Sigmoid colon (tissue), 7 donors: ENCODE data around the gene OLFML2B. TPM values are rescaled to one million over a fixed set of nuclear protein-coding genes. Genes with fewer than 3 reads are reported as not detected.

Experiments
- DNase-seq: peaks from one replicate; pipeline ENCODE4 v3.0.0-alpha.2; 2019
- H3K27ac ChIP-seq, 4 donors: fragments of 200-600 bp; sonication (generic); one replicate each; pipeline ENCODE4 v1.5.1; 2016 to 2019; ENCODE audit warnings: mild to moderate bottlenecking in 1 of 4
- H3K27me3 ChIP-seq, 3 donors: fragments of 200-600 bp; sonication (generic); one replicate each; pipeline ENCODE4 v1.5.1; 2019; ENCODE audit warnings: mild to moderate bottlenecking in 1 of 3
- H3K36me3 ChIP-seq, 4 donors: fragments of 200-600 bp; sonication (generic); one replicate each; pipeline ENCODE4 v1.5.1; 2016 to 2019
- H3K4me1 ChIP-seq, 4 donors: fragments of 200-600 bp; sonication (generic); one replicate each; pipeline ENCODE4 v1.5.1; 2017 to 2019
- H3K4me3 ChIP-seq, 4 donors: fragments of 200-600 bp; sonication (generic); one replicate each; pipeline ENCODE4 v1.5.1; 2017 to 2019; ENCODE audit warnings: mild to moderate bottlenecking in 2 of 4, moderate library complexity in 1 of 4
- H3K9me3 ChIP-seq, 4 donors: fragments of 200-600 bp in 3 of 4; sonication (generic) in 3 of 4; one replicate each; pipeline versions ENCODE4 v1.5.1 to v1.6.1; 2013 to 2019
- EP300 ChIP-seq, 4 donors: sonication (generic); formaldehyde crosslinking; IDR thresholded peaks; one replicate each; pipeline ENCODE4 v1.6.1; 2017; ENCODE audit warnings: antibody characterized with exemption in 4 of 4
- POLR2A ChIP-seq, 2 donors: fragments of 450-650 bp; IDR thresholded peaks; one replicate each; pipeline ENCODE4 v1.6.1; 2016; ENCODE audit warnings: antibody characterized with exemption in 2 of 2, mild to moderate bottlenecking in 2 of 2, moderate library complexity in 2 of 2
- POLR2AphosphoS5 ChIP-seq, 4 donors: sonication (generic); formaldehyde crosslinking; IDR thresholded peaks; one replicate each; pipeline ENCODE4 v1.6.1; 2017; ENCODE audit warnings: antibody characterized with exemption in 4 of 4
- WGBS, 2 donors: extraction: QIAGEN DNeasy Blood & Tissue Kit; methylation state at CpG; one replicate each; pipeline ENCODE4 v1.1.7; 2013; 5-methylcytosine and 5-hydroxymethylcytosine counted together
- intact Hi-C: fragments of 100-400 bp; cut with DNase I; formaldehyde crosslinking; loops from one replicate; pipeline ENCODE4 v1.15.1; 2023
- polyA plus RNA-seq, 3 donors: library from polyadenylated mRNA; stranded (reverse); fragments of 200-250 nt; gene quantifications; one replicate each; pipeline ENCODE4 v1.2.3, GENCODE V29; 2013
- total RNA-seq, 4 donors: library from RNA; depleted of rRNA; stranded (reverse); fragments of >200 nt; gene quantifications; one replicate each; pipeline ENCODE4 v1.1.0, GENCODE V29; 2016
- TF ChIP-seq, protein P1 (sequence below), 4 experiments: fragments of 450-650 bp in 3 of 4; fragments of 200-600 bp in 1 of 4; IDR thresholded peaks; one replicate each; pipeline ENCODE4 v1.5.1; 2016 to 2019; ENCODE audit warnings: antibody characterized with exemption in 4 of 4, mild to moderate bottlenecking in 3 of 4, moderate library complexity in 2 of 4
- donor health status: healthy with polysubstance abuse.
- donor health status: Bipolar disorder and iron deficiency.
- donor health status: healthy.

OLFML2B gene
- total and polyA plus RNA-seq, 7 donors, result 1.2 to 27.4 (median 14.3) TPM

GRCh38 chr1:161988413-161988812, 35.3 kb downstream of the OLFML2B start:
- TF ChIP-seq, protein P1, sequence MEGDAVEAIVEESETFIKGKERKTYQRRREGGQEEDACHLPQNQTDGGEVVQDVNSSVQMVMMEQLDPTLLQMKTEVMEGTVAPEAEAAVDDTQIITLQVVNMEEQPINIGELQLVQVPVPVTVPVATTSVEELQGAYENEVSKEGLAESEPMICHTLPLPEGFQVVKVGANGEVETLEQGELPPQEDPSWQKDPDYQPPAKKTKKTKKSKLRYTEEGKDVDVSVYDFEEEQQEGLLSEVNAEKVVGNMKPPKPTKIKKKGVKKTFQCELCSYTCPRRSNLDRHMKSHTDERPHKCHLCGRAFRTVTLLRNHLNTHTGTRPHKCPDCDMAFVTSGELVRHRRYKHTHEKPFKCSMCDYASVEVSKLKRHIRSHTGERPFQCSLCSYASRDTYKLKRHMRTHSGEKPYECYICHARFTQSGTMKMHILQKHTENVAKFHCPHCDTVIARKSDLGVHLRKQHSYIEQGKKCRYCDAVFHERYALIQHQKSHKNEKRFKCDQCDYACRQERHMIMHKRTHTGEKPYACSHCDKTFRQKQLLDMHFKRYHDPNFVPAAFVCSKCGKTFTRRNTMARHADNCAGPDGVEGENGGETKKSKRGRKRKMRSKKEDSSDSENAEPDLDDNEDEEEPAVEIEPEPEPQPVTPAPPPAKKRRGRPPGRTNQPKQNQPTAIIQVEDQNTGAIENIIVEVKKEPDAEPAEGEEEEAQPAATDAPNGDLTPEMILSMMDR (IDR thresholded peaks at IDR 0.05), result no peak
- TF ChIP-seq POLR2A (IDR thresholded peaks at IDR 0.05), result no peak
- TF ChIP-seq EP300 (IDR thresholded peaks at IDR 0.05), result no peak
- TF ChIP-seq POLR2AphosphoS5 (IDR thresholded peaks at IDR 0.05), result no peak
- Histone ChIP-seq H3K4me1 (peaks cover 0 to 57% (median 41%) of the 10 kb centered on the region in 4 donors), H3K9me3 (no peaks in the 10 kb centered on the region), H3K36me3 (peaks cover 0 to 22% (median 4%) of the 10 kb centered on the region in 4 donors), H3K4me3 (no peak overlapping the region), H3K27me3 (no peaks in the 10 kb centered on the region), H3K27ac (peak overlapping the region in 3 of 4 donors; percentile 72 to 85 (median 85))
- DNase-seq, result peak; percentile 80
- 66 to 74% methylated on average over 5 of the region's 5 CpGs for WGBS, 2 donors
- intact Hi-C loops, result loop anchor here (2.0 to 5.0 kb wide), 2 partner anchors 34 to 196 kb away; partner anchors contain the start of gene OLFML2B

- peaks cover 0 to 60% (median 41%) of the 10 kb centered on the region in 4 donors for H3K4me1 ChIP-seq
- DNase-seq, result peak; percentile 91
- WGBS, 2 donors, result 80 to 81% methylated on average over 5 of the region's 5 CpGs
- H3K36me3 ChIP-seq, result peaks cover 0 to 17% (median 4%) of the 10 kb centered on the region in 4 donors
- peak; percentile 90 to 96 (median 94) for TF ChIP-seq POLR2AphosphoS5 (IDR thresholded peaks at IDR 0.05)
- TF ChIP-seq EP300 (IDR thresholded peaks at IDR 0.05), result peak; percentile 59 to 82 (median 61)
- TF ChIP-seq, protein P1 (IDR thresholded peaks at IDR 0.05), result no peak
- TF ChIP-seq POLR2A (IDR thresholded peaks at IDR 0.05), result no peak
- peak overlapping the region in 3 of 4 donors; percentile 72 to 85 (median 85) for H3K27ac ChIP-seq
- intact Hi-C loops, result loop anchor here (2.0 to 5.0 kb wide), 2 partner anchors 35 to 196 kb away; partner anchors contain the start of gene OLFML2B
- H3K4me3 ChIP-seq, result no peak overlapping the region
- no peaks in the 10 kb centered on the region for H3K27me3 ChIP-seq
- H3K9me3 ChIP-seq, result no peaks in the 10 kb centered on the region
Measured at GRCh38 chr1:161987872-161988271, 35.8 kb downstream of the OLFML2B start.

GRCh38 chr1:161987303-161987702, 36.4 kb downstream of the OLFML2B start:
- intact Hi-C loops, result loop anchor here (5.0 kb wide), 1 partner anchor 195 kb away; no protein-coding TSS in a partner anchor
- no peaks in the 10 kb centered on the region for H3K9me3 ChIP-seq
- DNase-seq, result no peak
- TF ChIP-seq POLR2AphosphoS5 (IDR thresholded peaks at IDR 0.05), result no peak
- TF ChIP-seq, protein P1 (IDR thresholded peaks at IDR 0.05), result no peak
- TF ChIP-seq POLR2A (IDR thresholded peaks at IDR 0.05), result no peak
- TF ChIP-seq EP300 (IDR thresholded peaks at IDR 0.05), result no peak
- WGBS, 2 donors, result 60 to 75% methylated on average over 1 of the region's 1 CpG
- H3K4me3 ChIP-seq, result no peak overlapping the region
- peak overlapping the region in 3 of 4 donors; percentile 72 to 85 (median 85) for H3K27ac ChIP-seq
- peaks cover 0 to 65% (median 41%) of the 10 kb centered on the region in 4 donors for H3K4me1 ChIP-seq
- peaks cover 0 to 14% (median 4%) of the 10 kb centered on the region in 4 donors for H3K36me3 ChIP-seq
- H3K27me3 ChIP-seq, result no peaks in the 10 kb centered on the region

DNA sequence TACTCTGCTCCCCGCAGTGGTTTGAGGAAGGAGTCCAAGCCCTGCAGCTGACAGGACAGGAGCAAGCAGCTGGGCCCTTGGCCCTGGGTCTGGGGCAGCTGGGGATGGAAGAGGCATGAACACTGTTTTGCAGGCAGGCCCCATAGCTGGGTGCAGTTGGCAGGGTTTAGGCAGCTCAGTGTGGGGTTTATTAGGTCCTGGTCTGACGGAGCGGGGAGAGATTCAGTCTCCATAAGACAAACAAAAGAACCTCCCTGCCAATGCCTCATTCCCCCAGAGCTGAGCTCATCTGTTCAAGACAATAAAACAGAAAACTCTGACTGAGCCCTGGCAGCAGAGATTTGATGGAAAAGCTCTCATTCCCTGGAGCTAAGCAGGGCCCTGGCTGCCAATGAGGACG, 37.3 kb downstream of the OLFML2B start:
- peak; percentile 92 for DNase-seq
- Histone ChIP-seq H3K4me3 (no peak overlapping the region), H3K36me3 (peaks cover 0 to 14% (median 4%) of the 10 kb centered on the region in 4 donors), H3K27me3 (no peaks in the 10 kb centered on the region), H3K9me3 (no peaks in the 10 kb centered on the region), H3K27ac (peak overlapping the region in 3 of 4 donors; percentile 72 to 85 (median 85)), H3K4me1 (peaks cover 0 to 68% (median 41%) of the 10 kb centered on the region in 4 donors)
- 59 to 65% methylated on average over 4 of the region's 4 CpGs for WGBS, 2 donors
- TF ChIP-seq POLR2AphosphoS5 (IDR thresholded peaks at IDR 0.05) (peak in 3 of 4 donors; percentile 17 to 70 (median 58)), POLR2A (IDR thresholded peaks at IDR 0.05) (no peak)
- intact Hi-C loops, result loop anchor here (5.0 kb wide), 1 partner anchor 194 kb away; no protein-coding TSS in a partner anchor

DNA sequence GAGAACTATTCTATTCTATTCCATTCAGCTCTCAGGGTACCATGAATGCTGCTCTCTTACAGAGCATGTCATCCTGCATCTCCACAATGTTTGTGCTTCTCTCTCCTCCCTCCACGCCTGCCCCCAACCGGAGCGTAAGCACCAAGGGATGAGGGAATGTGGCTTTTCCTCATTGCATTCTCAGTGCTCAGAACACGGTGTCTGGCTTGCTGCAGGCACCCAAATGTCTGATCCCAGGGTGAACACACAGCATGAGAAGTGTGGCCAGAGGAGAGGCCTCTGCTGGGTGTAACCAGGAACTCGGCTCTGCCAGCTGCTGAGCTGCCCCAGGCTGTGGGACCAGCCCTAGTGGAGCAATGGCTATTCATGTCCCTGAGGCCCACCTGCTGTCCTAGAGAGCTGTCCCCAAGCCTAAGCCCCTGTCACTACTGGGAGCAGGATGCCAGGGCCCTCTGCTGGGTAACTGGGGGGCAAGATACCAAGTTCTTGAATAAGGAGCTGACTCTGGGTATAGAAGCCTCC, 38.3 kb downstream of the OLFML2B start:
- Histone ChIP-seq H3K9me3 (no peaks in the 10 kb centered on the region), H3K27ac (peak overlapping the region in 3 of 4 donors; percentile 72 to 85 (median 85)), H3K36me3 (peaks cover 0 to 14% (median 4%) of the 10 kb centered on the region in 4 donors), H3K27me3 (no peaks in the 10 kb centered on the region), H3K4me3 (no peak overlapping the region), H3K4me1 (peaks cover 0 to 68% (median 41%) of the 10 kb centered on the region in 4 donors)
- intact Hi-C loops, result loop anchor here (5.0 kb wide), 1 partner anchor 193 kb away; no protein-coding TSS in a partner anchor
- 68 to 86% methylated on average over 5 of the region's 5 CpGs for WGBS, 2 donors
- TF ChIP-seq, protein P1 (IDR thresholded peaks at IDR 0.05), result no peak
- TF ChIP-seq EP300 (IDR thresholded peaks at IDR 0.05), result no peak
- DNase-seq, result no peak
